ENCODE data around the gene TRIL. TPM values are rescaled to one million over a fixed set of nuclear protein-coding genes. Genes with fewer than 3 reads are reported as not detected.

Gene TRIL
- total and polyA plus RNA-seq, 2 of the 13 experiments (the other 11 are each of a cell fraction or from before 2014, with no cell fraction given) = 0.18 to 0.40 TPM

DNA sequence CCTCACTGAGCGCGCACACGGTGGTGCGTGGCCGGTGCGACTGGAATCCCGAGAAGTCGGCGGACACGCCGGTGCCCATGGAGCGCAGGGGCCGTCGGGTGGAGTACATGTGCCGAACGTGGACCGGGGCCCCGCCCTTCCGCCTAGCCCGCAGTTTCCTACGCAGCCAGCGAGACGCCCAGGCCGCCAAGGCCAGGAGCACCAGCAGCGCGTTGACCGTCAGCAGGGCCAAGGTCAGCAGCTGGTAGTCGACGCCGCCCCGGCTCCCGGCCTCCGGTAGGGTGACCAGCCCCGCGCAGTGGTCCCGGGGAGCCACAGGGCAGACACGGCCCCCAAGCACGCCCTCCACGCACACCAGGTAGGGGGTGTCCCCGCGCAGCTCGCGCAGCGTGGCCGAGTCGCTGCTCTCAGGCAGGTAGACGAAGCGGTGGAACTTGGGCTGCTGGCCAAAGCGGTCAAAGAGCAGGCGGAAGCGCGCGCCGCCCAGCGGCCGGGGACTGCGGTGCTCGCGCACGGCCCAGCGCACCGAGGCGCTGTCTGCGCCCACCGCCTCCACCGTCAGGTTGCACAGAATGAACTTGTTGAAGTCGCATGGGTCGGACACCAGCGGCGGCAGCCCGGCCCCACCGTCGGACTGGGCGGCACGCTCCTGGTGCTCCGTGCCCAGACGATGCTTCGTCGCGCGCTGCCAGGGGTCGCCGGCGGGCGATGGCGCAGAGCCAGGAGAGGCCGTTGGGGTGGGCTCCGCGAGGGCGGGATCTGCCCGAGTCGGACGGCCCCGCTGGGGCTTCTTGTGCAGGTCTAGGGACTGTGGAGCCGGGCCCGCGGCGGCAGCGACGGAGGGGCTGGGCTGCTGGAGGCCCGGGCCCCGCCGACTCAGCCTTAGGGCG, 2.2 kb downstream of the TRIL start (continued):
- TF ChIP-seq, protein P1, sequence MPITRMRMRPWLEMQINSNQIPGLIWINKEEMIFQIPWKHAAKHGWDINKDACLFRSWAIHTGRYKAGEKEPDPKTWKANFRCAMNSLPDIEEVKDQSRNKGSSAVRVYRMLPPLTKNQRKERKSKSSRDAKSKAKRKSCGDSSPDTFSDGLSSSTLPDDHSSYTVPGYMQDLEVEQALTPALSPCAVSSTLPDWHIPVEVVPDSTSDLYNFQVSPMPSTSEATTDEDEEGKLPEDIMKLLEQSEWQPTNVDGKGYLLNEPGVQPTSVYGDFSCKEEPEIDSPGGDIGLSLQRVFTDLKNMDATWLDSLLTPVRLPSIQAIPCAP (CRISPR knock-in tag; IDR thresholded peaks at IDR 0.05; ENCODE audit: low read depth) = no peak
- TF ChIP-seq ZFP36L2 (CRISPR knock-in tag; IDR thresholded peaks at IDR 0.05) (0 out of 2 replicates have a peak, but pooled peaks have one; percentile 15), SRF (IDR thresholded peaks at IDR 0.05; ENCODE audit: low read depth, low read length) (no peak), ZNF619 (CRISPR knock-in tag; IDR thresholded peaks at IDR 0.05) (peak; percentile 22; the same call in 1 of the 2 replicates), ZFP37 (CRISPR knock-in tag; IDR thresholded peaks at IDR 0.05; ENCODE audit: borderline replicate concordance) (peak; percentile 73; the same call in 1 of the 2 replicates), ISL2 (CRISPR knock-in tag; IDR thresholded peaks at IDR 0.05) (peak; percentile 84), NR3C1 (CRISPR knock-in tag; IDR thresholded peaks at IDR 0.05) (no peak), KLF6 (CRISPR knock-in tag; IDR thresholded peaks at IDR 0.05) (peak; percentile 88), ZNF615 (CRISPR knock-in tag; IDR thresholded peaks at IDR 0.05; ENCODE audit: borderline replicate concordance) (no peak; the same call in 1 of the 2 replicates), TARDBP (CRISPR knock-in tag; IDR thresholded peaks at IDR 0.05) (peak; percentile 91; the same call in 1 of the 2 replicates), ZNF343 (CRISPR knock-in tag; IDR thresholded peaks at IDR 0.05) (peak; percentile 99), STAG1 (CRISPR knock-in tag; IDR thresholded peaks at IDR 0.05) (peak; percentile 77), SIN3A (IDR thresholded peaks at IDR 0.05; ENCODE audit: borderline replicate concordance, low read depth, low read length) (no peak), POLR2AphosphoS5 (IDR thresholded peaks at IDR 0.05; ENCODE audit: low read depth, low read length) (peak; percentile 44), ZNF672 (CRISPR knock-in tag; IDR thresholded peaks at IDR 0.05) (no peak; the same call in 1 of the 2 replicates), RBFOX2 (IDR thresholded peaks at IDR 0.05; ENCODE audit: low read depth, low read length) (peak; percentile 90), TCF7L2 (IDR thresholded peaks at IDR 0.05; ENCODE audit: low read depth, low read length) (no peak), SOX5 (CRISPR knock-in tag; IDR thresholded peaks at IDR 0.05; ENCODE audit: borderline replicate concordance) (peak; percentile 53; the same call in 1 of the 2 replicates), ATF1 (CRISPR knock-in tag; IDR thresholded peaks at IDR 0.05) (no peak), ZNF589 (CRISPR knock-in tag; conservative IDR thresholded peaks at IDR 0.05) (peak; percentile 80), HOXA9 (CRISPR knock-in tag; IDR thresholded peaks at IDR 0.05; ENCODE audit: borderline replicate concordance) (peak; percentile 82), CHD2 (IDR thresholded peaks at IDR 0.05; ENCODE audit: low read depth, low read length) (no peak), ZSCAN29 (CRISPR knock-in tag; conservative IDR thresholded peaks at IDR 0.05) (peak; percentile 92; the same call in 1 of the 2 replicates)
- TF ChIP-seq, protein P2, sequence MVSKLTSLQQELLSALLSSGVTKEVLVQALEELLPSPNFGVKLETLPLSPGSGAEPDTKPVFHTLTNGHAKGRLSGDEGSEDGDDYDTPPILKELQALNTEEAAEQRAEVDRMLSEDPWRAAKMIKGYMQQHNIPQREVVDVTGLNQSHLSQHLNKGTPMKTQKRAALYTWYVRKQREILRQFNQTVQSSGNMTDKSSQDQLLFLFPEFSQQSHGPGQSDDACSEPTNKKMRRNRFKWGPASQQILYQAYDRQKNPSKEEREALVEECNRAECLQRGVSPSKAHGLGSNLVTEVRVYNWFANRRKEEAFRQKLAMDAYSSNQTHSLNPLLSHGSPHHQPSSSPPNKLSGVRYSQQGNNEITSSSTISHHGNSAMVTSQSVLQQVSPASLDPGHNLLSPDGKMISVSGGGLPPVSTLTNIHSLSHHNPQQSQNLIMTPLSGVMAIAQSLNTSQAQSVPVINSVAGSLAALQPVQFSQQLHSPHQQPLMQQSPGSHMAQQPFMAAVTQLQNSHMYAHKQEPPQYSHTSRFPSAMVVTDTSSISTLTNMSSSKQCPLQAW (CRISPR knock-in tag; IDR thresholded peaks at IDR 0.05) = peak; percentile 93
- TF ChIP-seq, protein P3, sequence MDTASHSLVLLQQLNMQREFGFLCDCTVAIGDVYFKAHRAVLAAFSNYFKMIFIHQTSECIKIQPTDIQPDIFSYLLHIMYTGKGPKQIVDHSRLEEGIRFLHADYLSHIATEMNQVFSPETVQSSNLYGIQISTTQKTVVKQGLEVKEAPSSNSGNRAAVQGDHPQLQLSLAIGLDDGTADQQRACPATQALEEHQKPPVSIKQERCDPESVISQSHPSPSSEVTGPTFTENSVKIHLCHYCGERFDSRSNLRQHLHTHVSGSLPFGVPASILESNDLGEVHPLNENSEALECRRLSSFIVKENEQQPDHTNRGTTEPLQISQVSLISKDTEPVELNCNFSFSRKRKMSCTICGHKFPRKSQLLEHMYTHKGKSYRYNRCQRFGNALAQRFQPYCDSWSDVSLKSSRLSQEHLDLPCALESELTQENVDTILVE (CRISPR knock-in tag; IDR thresholded peaks at IDR 0.05) = 0 out of 2 replicates have a peak, but pooled peaks have one; percentile 63
- TF ChIP-seq, protein P4, sequence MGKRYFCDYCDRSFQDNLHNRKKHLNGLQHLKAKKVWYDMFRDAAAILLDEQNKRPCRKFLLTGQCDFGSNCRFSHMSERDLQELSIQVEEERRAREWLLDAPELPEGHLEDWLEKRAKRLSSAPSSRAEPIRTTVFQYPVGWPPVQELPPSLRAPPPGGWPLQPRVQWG (CRISPR knock-in tag; IDR thresholded peaks at IDR 0.05; ENCODE audit: borderline replicate concordance, low read depth) = no peak

Measured in HepG2 (cell line).